Lower leg skin (tissue), 3 donors: ENCODE results near the gene PHF1.

Source experiments
- CTCF ChIP-seq, 3 donors: fragments of 450-650 bp; IDR thresholded peaks; one replicate each; pipeline ENCODE4 v1.5.1; 2016; ENCODE audit warnings: antibody characterized with exemption in 3 of 3, mild to moderate bottlenecking in 3 of 3, moderate library complexity in 2 of 3
- POLR2A ChIP-seq, 2 donors: fragments of 450-650 bp; IDR thresholded peaks; one replicate each; pipeline ENCODE4 v1.6.1; 2016 to 2017; ENCODE audit warnings: antibody characterized with exemption in 2 of 2, mild to moderate bottlenecking in 1 of 2, moderate library complexity in 1 of 2

- TF ChIP-seq CTCF (IDR thresholded peaks at IDR 0.05) (no peak), POLR2A (IDR thresholded peaks at IDR 0.05) (no peak)
Observed at GRCh38 chr6:33458676-33459075, 47.9 kb downstream of the PHF1 start.
